IMR-90 (cell line): Measurements from ENCODE around the gene SMYD1.

Experiments
- CHD1 ChIP-seq: IDR thresholded peaks from 2 replicates; pipeline ENCODE4 v1.6.1; 2012; ENCODE audit warnings: low read depth, low read length, improper control_type of control experiment
- CTCF ChIP-seq: conservative IDR thresholded peaks from 2 replicates; pipeline ENCODE4 v1.5.1; 2012; ENCODE audit warnings: mild to moderate bottlenecking, low read depth, low read length, improper control_type of control experiment
- FOS ChIP-seq: fragments of 150-350 bp; IDR thresholded peaks from 2 replicates; pipeline ENCODE4 v1.6.1; 2016; ENCODE audit warnings: low read depth, low read length
- MAFK ChIP-seq: IDR thresholded peaks from 2 replicates; pipeline ENCODE4 v1.6.1; 2012; ENCODE audit warnings: low read depth, low read length, improper control_type of control experiment
- MXI1 ChIP-seq: IDR thresholded peaks from 2 replicates; pipeline ENCODE4 v1.6.1; 2012; ENCODE audit warnings: low read depth, mild to moderate bottlenecking, low read length, moderate library complexity, borderline replicate concordance
- POLR2A ChIP-seq: IDR thresholded peaks from 2 replicates; pipeline ENCODE4 v1.6.1; 2012; ENCODE audit warnings: mild to moderate bottlenecking, low read depth, low read length
- RAD21 ChIP-seq: IDR thresholded peaks from 2 replicates; pipeline ENCODE4 v1.6.1; 2012; ENCODE audit warnings: low read length, improper control_type of control experiment
- RCOR1 ChIP-seq: IDR thresholded peaks from 2 replicates; pipeline ENCODE4 v1.6.1; 2012; ENCODE audit warnings: mild to moderate bottlenecking, low read length, improper control_type of control experiment; ENCODE audit not compliant: insufficient replicate concordance
- RFX5 ChIP-seq: IDR thresholded peaks from 2 replicates; pipeline ENCODE4 v1.8.0; 2012; ENCODE audit warnings: low read depth, mild to moderate bottlenecking, low read length, moderate library complexity
- SMC3 ChIP-seq: fragments of 150-350 bp; IDR thresholded peaks from 2 replicates; pipeline ENCODE4 v1.6.1; 2016; ENCODE audit warnings: low read depth, mild to moderate bottlenecking, antibody characterized with exemption, low read length, moderate library complexity
- USF2 ChIP-seq: fragments of 150-350 bp; IDR thresholded peaks from 2 replicates; pipeline ENCODE4 v1.6.1; 2017; ENCODE audit warnings: mild to moderate bottlenecking, antibody characterized with exemption, low read length, low read depth

GRCh38 chr2:88161446-88162244, 94.0 kb downstream of the SMYD1 start:
- TF ChIP-seq CHD1, result no peak
- no peak for TF ChIP-seq POLR2A
- no peak for TF ChIP-seq RCOR1
- TF ChIP-seq CTCF, result no peak
- TF ChIP-seq SMC3, result no peak
- no peak for TF ChIP-seq MAFK
- no peak for TF ChIP-seq USF2
- no peak for TF ChIP-seq MXI1
- no peak for TF ChIP-seq RAD21
- TF ChIP-seq RFX5, result no peak
- no peak for TF ChIP-seq FOS
